Aorta (tissue), 5 donors: Measurements from ENCODE around the gene COPA. TPM values are rescaled to one million over a fixed set of nuclear protein-coding genes. Genes with fewer than 3 reads are reported as not detected.
A peak's percentile ranks its signal among the peaks of the same experiment; 100 is the strongest.

Experiments used
- ATAC-seq: fragments of 200-7000 bp; cut with Tn5 transposase; one replicate; pipeline ENCODE4 v1.9.1; 2022; ENCODE audit warnings: moderate library complexity; ENCODE audit not compliant: low FRiP score
- DNase-seq, 2 donors: peaks; one replicate each; pipeline ENCODE4 v3.0.0-alpha.2; 2020
- H3K27ac ChIP-seq, 2 donors: one replicate each; pipeline ENCODE4 v1.5.1; 2013; ENCODE audit warnings: low read length in 2 of 2, mild to moderate bottlenecking in 2 of 2, moderate library complexity in 2 of 2, control low read depth in 1 of 2, inconsistent platforms in 1 of 2, low read depth in 1 of 2
- H3K27me3 ChIP-seq, 2 donors: one replicate each; pipeline ENCODE4 v1.6.1; 2013; ENCODE audit warnings: control low read depth in 1 of 2, low read length in 1 of 2, mild to moderate bottlenecking in 1 of 2, moderate library complexity in 1 of 2; ENCODE audit not compliant: insufficient read depth in 2 of 2, control insufficient read depth in 1 of 2
- H3K36me3 ChIP-seq, 2 donors: one replicate each; pipeline ENCODE4 v1.6.1; 2013; ENCODE audit warnings: control low read depth in 1 of 2, low read length in 1 of 2, mild to moderate bottlenecking in 1 of 2; ENCODE audit not compliant: insufficient read depth in 2 of 2, control insufficient read depth in 1 of 2
- H3K4me1 ChIP-seq, 2 donors: one replicate each; pipeline ENCODE4 v1.6.1; 2013; ENCODE audit warnings: low read length in 2 of 2, control low read depth in 1 of 2, mild to moderate bottlenecking in 1 of 2, moderate library complexity in 1 of 2; ENCODE audit not compliant: insufficient read depth in 2 of 2, control insufficient read depth in 1 of 2
- H3K4me3 ChIP-seq, 2 donors: one replicate each; pipeline ENCODE4 v1.5.1; 2013; ENCODE audit warnings: low read length in 2 of 2, control low read depth in 1 of 2, mild to moderate bottlenecking in 1 of 2
- H3K9me3 ChIP-seq: one replicate; pipeline ENCODE4 v1.6.1; 2013; ENCODE audit warnings: mild to moderate bottlenecking, low read length; ENCODE audit not compliant: control insufficient read depth
- WGBS, 2 donors: extraction: QIAGEN DNeasy Blood & Tissue Kit; methylation state at CpG; one replicate each; pipeline ENCODE4 v1.1.7; 2013; 5-methylcytosine and 5-hydroxymethylcytosine counted together
- intact Hi-C, 2 donors: fragments of 100-400 bp; cut with DNase I; formaldehyde crosslinking; loops; one replicate each; pipeline versions ENCODE4 v1.14.2 to v1.15.0; 2022
- polyA plus RNA-seq, 2 donors: library from polyadenylated mRNA; stranded (reverse); fragments of 200-250 nt; gene quantifications; one replicate each; pipeline ENCODE4 v1.2.3, GENCODE V29; 2013
- total RNA-seq, 2 donors: library from RNA; stranded (reverse); fragmentation: NEBNext Ultra II Directional; extraction: Animal tissue kit (Norgen Biotek cat#: 25700); gene quantifications; one replicate each; pipeline ENCODE4 v1.2.1, GENCODE V29; 2021
- donor health status: healthy with polysubstance abuse.
- donor health status: Bipolar disorder and iron deficiency.
- donor health status: DM: no; HTN: no; CAD: no.
- donor health status: DM: no; HTN: no; CAD: no.
- donor health status: DM: yes; HTN: yes; CAD: no.

Gene COPA
- total and polyA plus RNA-seq, 4 donors: 44.5 to 193 (median 133) TPM

DNA sequence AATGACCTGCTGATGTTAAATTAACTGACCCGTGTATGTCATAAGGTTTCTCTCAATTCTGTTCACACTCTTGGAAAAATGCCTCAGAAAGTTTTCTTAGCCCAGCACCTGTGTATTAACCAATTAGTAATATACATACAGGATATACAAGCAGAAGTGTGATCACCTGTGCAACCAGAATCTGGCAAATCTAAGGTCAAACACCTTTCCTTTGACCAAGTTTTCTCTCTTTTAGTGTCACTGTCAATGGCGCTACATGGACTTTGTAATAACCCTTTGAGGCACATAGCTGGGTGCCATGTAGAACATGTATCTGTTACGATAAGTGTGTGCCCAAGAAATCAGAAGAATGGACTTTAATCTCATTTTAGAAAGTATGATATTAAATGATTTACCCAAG lies 1.2 kb upstream of the COPA start:
- H3K27me3 ChIP-seq: no peaks in the 10 kb centered on the region
- peaks cover 0 to 3% of the 10 kb centered on the region in 2 donors for H3K4me1 ChIP-seq
- ATAC-seq: no peak
- no peak overlapping the region for H3K27ac ChIP-seq
- no peaks in the 10 kb centered on the region for H3K9me3 ChIP-seq
- intact Hi-C loops: no loop called here
- no peaks in the 10 kb centered on the region for H3K36me3 ChIP-seq
- WGBS, 2 donors: 72 to 81% methylated on average over 3 of the region's 3 CpGs
- no peak for DNase-seq
- peak overlapping the region in 1 of 2 donors; percentile 94 for H3K4me3 ChIP-seq

GRCh38 chr1:160342526-160342925 lies 524 bp downstream of the COPA start:
- no peak for ATAC-seq

DNA sequence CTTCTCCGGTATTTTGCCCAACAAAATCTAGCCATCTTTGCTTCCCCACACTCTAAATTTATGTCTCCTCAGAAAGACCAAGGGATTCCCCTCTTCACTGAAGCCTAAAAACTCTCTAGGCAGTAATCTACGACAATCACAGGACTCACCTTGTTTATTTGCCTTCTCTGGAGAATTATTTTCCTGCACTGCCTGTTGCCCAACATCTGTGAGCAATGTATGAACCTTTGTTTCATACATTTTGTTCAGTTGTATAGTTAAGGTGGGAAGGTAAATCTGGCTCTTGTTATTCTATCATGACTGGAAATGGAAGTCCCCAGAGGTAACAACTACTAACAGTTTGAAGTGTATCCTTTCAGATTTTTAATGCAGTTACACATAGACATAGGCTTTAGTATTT lies 2.2 kb downstream of the COPA start:
- ATAC-seq (no peak), DNase-seq (no peak)
- H3K27me3 ChIP-seq: no peaks in the 10 kb centered on the region
- no peaks in the 10 kb centered on the region for H3K9me3 ChIP-seq
- no peak overlapping the region for H3K4me3 ChIP-seq
- peaks cover 0 to 3% of the 10 kb centered on the region in 2 donors for H3K4me1 ChIP-seq
- intact Hi-C loops: no loop called here
- no peak overlapping the region for H3K27ac ChIP-seq
- WGBS, 2 donors: 35 to 39% methylated on average over 2 of the region's 2 CpGs
- H3K36me3 ChIP-seq: no peaks in the 10 kb centered on the region

More at GRCh38 chr1:160342526-160342925, 524 bp downstream of the COPA start:
- no peak for DNase-seq
- Histone ChIP-seq H3K27ac (peak overlapping the region; percentile 28 to 73), H3K36me3 (no peaks in the 10 kb centered on the region), H3K9me3 (no peaks in the 10 kb centered on the region), H3K27me3 (no peaks in the 10 kb centered on the region), H3K4me3 (peak overlapping the region; percentile 79 to 94), H3K4me1 (peaks cover 0 to 3% of the 10 kb centered on the region in 2 donors)
- 0% methylated on average over 7 of the region's 7 CpGs for WGBS, 2 donors
- intact Hi-C loops: no loop called here

- Histone ChIP-seq H3K27ac (no peak overlapping the region), H3K4me1 (peaks cover 0 to 3% of the 10 kb centered on the region in 2 donors)
- 31 to 44% methylated on average over 3 of the region's 3 CpGs for WGBS, 2 donors
These were observed 2.9 kb downstream of the COPA start for GRCh38 chr1:160340146-160340545.

DNA sequence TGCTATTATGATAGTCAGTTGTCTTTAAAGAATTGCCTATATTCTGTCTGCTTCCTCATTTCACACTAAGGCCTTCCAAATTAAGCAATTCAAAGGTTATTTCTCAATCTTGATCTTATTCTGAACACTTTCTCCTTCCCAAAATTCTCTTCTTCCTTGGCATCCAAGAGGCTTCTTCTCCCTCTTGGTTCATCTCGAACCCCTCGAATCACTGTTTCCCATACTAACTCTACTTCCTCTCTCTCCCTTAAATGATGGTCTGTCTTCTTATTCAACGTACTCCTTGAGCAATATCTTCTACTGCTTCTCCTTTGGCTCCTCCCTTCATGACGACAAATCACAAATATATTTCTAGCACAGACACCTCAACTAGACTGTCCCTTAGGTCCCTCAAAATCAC lies 4.5 kb downstream of the COPA start:
- ATAC-seq: no peak
- Histone ChIP-seq H3K9me3 (no peaks in the 10 kb centered on the region), H3K27me3 (no peaks in the 10 kb centered on the region), H3K4me1 (peaks cover 0 to 3% of the 10 kb centered on the region in 2 donors), H3K27ac (no peak overlapping the region), H3K4me3 (no peak overlapping the region), H3K36me3 (peaks cover 0 to 5% of the 10 kb centered on the region in 2 donors)
- no peak for DNase-seq
- intact Hi-C loops: no loop called here
- 80 to 82% methylated on average over 4 of the region's 4 CpGs for WGBS, 2 donors

More at GRCh38 chr1:160340146-160340545, 2.9 kb downstream of the COPA start:
- H3K4me3 ChIP-seq: no peak overlapping the region
- no peaks in the 10 kb centered on the region for H3K27me3 ChIP-seq
- H3K9me3 ChIP-seq: no peaks in the 10 kb centered on the region
- DNase-seq (no peak), ATAC-seq (no peak)
- intact Hi-C loops: no loop called here
- H3K36me3 ChIP-seq: no peaks in the 10 kb centered on the region

GRCh38 chr1:160332516-160332915 lies 10.5 kb downstream of the COPA start:
- DNase-seq (no peak), ATAC-seq (no peak)
- no peaks in the 10 kb centered on the region for H3K27me3 ChIP-seq
- H3K4me3 ChIP-seq: no peak overlapping the region
- H3K36me3 ChIP-seq: peaks cover 10 to 11% of the 10 kb centered on the region in 2 donors
- peaks cover 0 to 1% of the 10 kb centered on the region in 2 donors for H3K4me1 ChIP-seq
- no peak overlapping the region for H3K27ac ChIP-seq
- intact Hi-C loops: no loop called here
- H3K9me3 ChIP-seq: no peaks in the 10 kb centered on the region

DNA sequence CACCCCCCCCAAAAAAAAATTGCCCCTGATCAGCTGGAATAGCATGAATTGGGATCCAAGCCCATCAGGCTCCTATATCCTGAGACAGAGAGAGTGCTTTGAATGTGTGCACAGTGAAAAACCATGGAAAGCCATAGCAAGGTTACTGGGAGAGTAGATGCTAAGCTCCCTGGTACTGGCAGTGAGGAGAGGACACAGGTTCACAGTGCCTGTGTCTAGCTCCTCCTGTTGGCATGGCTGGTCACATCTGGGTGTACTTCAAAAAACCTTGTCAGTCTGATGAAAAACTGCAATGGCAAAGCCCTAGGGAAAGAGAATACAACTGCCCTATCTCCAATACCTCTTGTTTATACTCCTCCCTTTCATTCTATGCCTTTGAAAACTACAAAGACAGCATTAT lies 12.9 kb downstream of the COPA start:
- DNase-seq (no peak), ATAC-seq (no peak)
- peaks cover 0 to 1% of the 10 kb centered on the region in 2 donors for H3K4me1 ChIP-seq
- H3K27me3 ChIP-seq: no peaks in the 10 kb centered on the region
- H3K36me3 ChIP-seq: peaks cover 14 to 16% of the 10 kb centered on the region in 2 donors
- no peak overlapping the region for H3K27ac ChIP-seq
- H3K9me3 ChIP-seq: no peaks in the 10 kb centered on the region
- no peak overlapping the region for H3K4me3 ChIP-seq
- intact Hi-C loops: no loop called here

GRCh38 chr1:160328184-160328583 lies 14.9 kb downstream of the COPA start:
- Histone ChIP-seq H3K36me3 (peaks cover 9 to 16% of the 10 kb centered on the region in 2 donors), H3K27ac (no peak overlapping the region), H3K9me3 (no peaks in the 10 kb centered on the region), H3K4me1 (peaks cover 0 to 1% of the 10 kb centered on the region in 2 donors), H3K4me3 (no peak overlapping the region), H3K27me3 (no peaks in the 10 kb centered on the region)
- no peak for ATAC-seq
- 66 to 74% methylated on average over 8 of the region's 8 CpGs for WGBS, 2 donors
- intact Hi-C loops: no loop called here
- no peak for DNase-seq

DNA sequence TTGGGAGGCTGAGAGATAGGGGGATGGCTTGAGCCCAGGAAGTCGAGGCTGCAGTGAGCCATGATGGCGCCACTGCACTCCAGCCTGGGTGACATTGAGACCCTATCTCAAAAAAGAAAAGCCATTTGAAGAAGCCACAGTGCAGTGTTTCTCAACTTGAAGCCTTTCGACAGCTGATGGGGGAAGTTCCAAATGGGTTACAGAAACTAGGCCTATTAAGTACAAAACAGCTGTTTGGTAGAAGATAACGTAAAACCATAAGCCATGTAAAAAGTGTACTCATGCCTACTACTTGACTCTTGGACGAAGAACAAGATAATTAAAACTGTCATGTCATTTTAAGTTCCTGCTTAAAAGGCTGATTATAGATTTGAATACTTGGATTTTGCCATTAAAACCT lies 16.6 kb downstream of the COPA start:
- DNase-seq (no peak), ATAC-seq (no peak)
- Histone ChIP-seq H3K36me3 (peaks cover 9 to 14% of the 10 kb centered on the region in 2 donors), H3K4me1 (peaks cover 0 to 1% of the 10 kb centered on the region in 2 donors), H3K27me3 (no peaks in the 10 kb centered on the region), H3K27ac (no peak overlapping the region), H3K9me3 (no peaks in the 10 kb centered on the region), H3K4me3 (no peak overlapping the region)
- intact Hi-C loops: no loop called here
- WGBS, 2 donors: 94 to 95% methylated on average over 5 of the region's 5 CpGs
